H9 (cell line): Measurements from ENCODE around the gene ERCC6L2. TPM values are rescaled to one million over a fixed set of nuclear protein-coding genes. Genes with fewer than 3 reads are reported as not detected.

Experiments used
- DNase-seq: peaks from one replicate; pipeline ENCODE4 v3.0.0-alpha.2; 2017
- H2AFZ ChIP-seq: one replicate; pipeline ENCODE4 v1.6.1; 2013; ENCODE audit warnings: mild to moderate bottlenecking, low read length, control low read depth, moderate library complexity
- H2AK5ac ChIP-seq: 2 replicates; pipeline ENCODE4 v1.6.1; 2013; ENCODE audit warnings: low read length, control low read depth, mixed read lengths; ENCODE audit not compliant: insufficient read length
- H2BK120ac ChIP-seq: one replicate; pipeline ENCODE4 v1.6.1; 2013; ENCODE audit warnings: low read depth, mild to moderate bottlenecking, low read length, control low read depth, inconsistent platforms; ENCODE audit not compliant: poor library complexity, severe bottlenecking
- H2BK12ac ChIP-seq: 2 replicates; pipeline ENCODE4 v1.6.1; 2013; ENCODE audit warnings: low read length, control low read depth, mixed read lengths, low read depth; ENCODE audit not compliant: insufficient read length
- H2BK15ac ChIP-seq: 2 replicates; pipeline ENCODE4 v1.6.1; 2013; ENCODE audit warnings: low read depth, low read length, control low read depth
- H2BK20ac ChIP-seq: one replicate; pipeline ENCODE4 v1.6.1; 2013; ENCODE audit warnings: low read depth, mild to moderate bottlenecking, low read length, control low read depth, inconsistent platforms; ENCODE audit not compliant: poor library complexity, severe bottlenecking
- H2BK5ac ChIP-seq: 2 replicates; pipeline ENCODE4 v1.6.1; 2013; ENCODE audit warnings: low read length, control low read depth, mixed read lengths; ENCODE audit not compliant: insufficient read length
- H3K14ac ChIP-seq: 2 replicates; pipeline ENCODE4 v1.6.1; 2013; ENCODE audit warnings: low read length, control low read depth; ENCODE audit not compliant: insufficient read depth
- H3K18ac ChIP-seq: 2 replicates; pipeline ENCODE4 v1.6.1; 2013; ENCODE audit warnings: low read depth, mild to moderate bottlenecking, mixed read lengths, low read length, control low read depth; ENCODE audit not compliant: insufficient read length
- H3K23ac ChIP-seq: 2 replicates; pipeline ENCODE4 v1.6.1; 2013; ENCODE audit warnings: low read length, control low read depth, mixed read lengths, low read depth; ENCODE audit not compliant: insufficient read length
- H3K23me2 ChIP-seq: 2 replicates; pipeline ENCODE4 v1.6.1; 2013; ENCODE audit warnings: low read depth, mild to moderate bottlenecking, mixed read lengths, low read length, control low read depth; ENCODE audit not compliant: insufficient read length, poor library complexity, severe bottlenecking
- H3K27ac ChIP-seq: 2 replicates; pipeline ENCODE4 v1.5.1; 2013; ENCODE audit warnings: low read length, control low read depth, mixed read lengths, low read depth; ENCODE audit not compliant: insufficient read length
- H3K27me3 ChIP-seq: 2 replicates; pipeline ENCODE4 v1.6.1; 2013; ENCODE audit warnings: low read length, control low read depth, inconsistent platforms; ENCODE audit not compliant: insufficient read depth
- H3K4ac ChIP-seq: 2 replicates; pipeline ENCODE4 v1.6.1; 2013; ENCODE audit warnings: low read depth, mild to moderate bottlenecking, control low read depth, inconsistent platforms, low read length, moderate library complexity
- H3K4me1 ChIP-seq: 2 replicates; pipeline ENCODE4 v1.6.1; 2013; ENCODE audit warnings: low read length, control low read depth, inconsistent platforms; ENCODE audit not compliant: insufficient read depth
- H3K4me2 ChIP-seq: 2 replicates; pipeline ENCODE4 v1.6.1; 2013; ENCODE audit warnings: low read length, control low read depth, mixed read lengths; ENCODE audit not compliant: insufficient read length, insufficient read depth
- H3K56ac ChIP-seq: 2 replicates; pipeline ENCODE4 v1.6.1; 2013; ENCODE audit warnings: low read depth, mild to moderate bottlenecking, mixed read lengths, low read length, control low read depth; ENCODE audit not compliant: insufficient read length
- H3K79me1 ChIP-seq: 2 replicates; pipeline ENCODE4 v1.6.1; 2013; ENCODE audit warnings: low read depth, mild to moderate bottlenecking, moderate library complexity, low read length, control low read depth, inconsistent platforms; ENCODE audit not compliant: insufficient read depth, poor library complexity, severe bottlenecking
- H3K79me2 ChIP-seq: 2 replicates; pipeline ENCODE4 v1.6.1; 2013; ENCODE audit warnings: low read length, control low read depth, inconsistent platforms; ENCODE audit not compliant: insufficient read depth
- H3K9ac ChIP-seq: 2 replicates; pipeline ENCODE4 v1.6.1; 2013; ENCODE audit warnings: low read length, control low read depth, mixed read lengths; ENCODE audit not compliant: insufficient read length; ENCODE audit errors: extremely low read depth
- H3K9me3 ChIP-seq: one replicate; pipeline ENCODE4 v1.6.1; 2013; ENCODE audit warnings: low read depth, low read length, inconsistent platforms; ENCODE audit not compliant: control insufficient read depth
- H3T11ph ChIP-seq: one replicate; pipeline ENCODE4 v1.6.1; 2013; ENCODE audit warnings: mild to moderate bottlenecking, low read length, control low read depth, inconsistent platforms
- H4K20me1 ChIP-seq: one replicate; pipeline ENCODE4 v1.6.1; 2013; ENCODE audit not compliant: control insufficient read depth, insufficient read length, insufficient read depth
- H4K5ac ChIP-seq: 2 replicates; pipeline ENCODE4 v1.6.1; 2013; ENCODE audit warnings: low read depth, mild to moderate bottlenecking, mixed read lengths, low read length, control low read depth; ENCODE audit not compliant: insufficient read length
- H4K8ac ChIP-seq: replicated peaks from 2 replicates; pipeline ENCODE4 v1.6.1; 2013; ENCODE audit warnings: low read length, control low read depth, mixed read lengths, low read depth; ENCODE audit not compliant: insufficient read length
- H4K91ac ChIP-seq: 2 replicates; pipeline ENCODE4 v1.6.1; 2013; ENCODE audit warnings: low read depth, mild to moderate bottlenecking, moderate library complexity, mixed read lengths, low read length, control low read depth; ENCODE audit not compliant: insufficient read length
- H3K27ac Mint-ChIP-seq, 3 experiments: 2 replicates in 2 of 3; 3 replicates in 1 of 3; pipeline ENCODE4 v1.8.0; 2020 to 2021; ENCODE audit warnings: mixed read lengths in 3 of 3, mild to moderate bottlenecking in 1 of 3, moderate library complexity in 1 of 3
- H3K27me3 Mint-ChIP-seq: 2 replicates; pipeline ENCODE4 v1.8.0; 2021; ENCODE audit warnings: low read depth, mild to moderate bottlenecking, moderate library complexity, mixed read lengths
- H3K36me3 Mint-ChIP-seq, 3 experiments: 2 replicates in 2 of 3; 3 replicates in 1 of 3; pipeline ENCODE4 v1.8.0; 2020 to 2021; ENCODE audit warnings: low read depth in 3 of 3, mixed read lengths in 3 of 3; ENCODE audit not compliant: insufficient read depth in 1 of 3
- H3K4me1 Mint-ChIP-seq, 2 experiments: 2 replicates each; pipeline ENCODE4 v1.8.0; 2020; ENCODE audit warnings: mixed read lengths in 2 of 2
- H3K4me3 Mint-ChIP-seq, 2 experiments: 2 replicates in 1 of 2; 3 replicates in 1 of 2; pipeline ENCODE4 v1.8.0; 2020 to 2021; ENCODE audit warnings: mild to moderate bottlenecking in 2 of 2, mixed read lengths in 2 of 2, moderate library complexity in 1 of 2
- H3K9me3 Mint-ChIP-seq, 2 experiments: 2 replicates in 1 of 2; 3 replicates in 1 of 2; pipeline ENCODE4 v1.8.0; 2020; ENCODE audit warnings: mild to moderate bottlenecking in 2 of 2, mixed read lengths in 2 of 2, moderate library complexity in 1 of 2
- WGBS: extraction: QIAGEN DNeasy Blood & Tissue Kit; methylation state at CpG from one replicate; pipeline ENCODE4 v1.1.7; 2013; ENCODE audit warnings: missing lambda C conversion rate, low lambda C conversion rate, mixed read lengths; ENCODE audit not compliant: insufficient read length; ENCODE audit errors: extremely low coverage; 5-methylcytosine and 5-hydroxymethylcytosine counted together
- total RNA-seq: library from RNA; stranded (reverse); gene quantifications from 2 replicates; pipeline ENCODE4 v1.2.1, GENCODE V29; 2021
- TF ChIP-seq, protein P1 (sequence below): fragments of 200-600 bp; sonication (generic); conservative IDR thresholded peaks from 3 replicates; pipeline ENCODE4 v1.8.0; 2021; ENCODE audit warnings: antibody characterized with exemption, mild to moderate bottlenecking

Gene ERCC6L2
- total RNA-seq, 1 experiment from 2014 or later, result 57.7 TPM

DNA sequence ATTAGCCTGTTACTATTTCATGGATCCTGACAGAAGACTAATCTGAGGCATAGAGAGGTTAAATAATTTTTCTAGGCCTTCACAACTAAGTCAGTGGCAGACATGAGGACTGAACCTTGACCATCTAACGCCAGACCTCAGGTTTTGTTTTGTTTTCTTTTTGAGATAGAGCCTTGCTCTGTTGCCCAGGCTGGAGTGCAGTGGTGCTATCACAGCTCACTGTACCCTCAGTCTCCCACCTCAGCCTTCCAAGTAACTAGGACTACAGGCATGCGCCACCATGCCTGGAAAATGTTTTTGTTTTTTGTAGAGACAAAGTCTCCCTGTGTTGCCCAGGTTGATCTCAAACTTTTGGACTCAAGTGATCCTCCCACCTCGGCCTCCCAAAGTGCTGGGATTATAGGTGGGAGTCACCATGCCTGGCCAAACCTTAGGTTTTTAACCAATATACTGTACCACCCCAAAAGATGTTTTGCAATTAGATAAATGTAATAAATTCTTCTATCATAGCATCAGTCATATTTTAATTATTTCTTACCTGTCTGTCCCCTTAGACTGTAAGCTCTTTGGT, 35.4 kb downstream of the ERCC6L2 start:
- Histone ChIP-seq H2BK15ac (no peak overlapping the region), H3K9me3 (no peaks in the 10 kb centered on the region), H3K23ac (no peak overlapping the region), H2BK5ac (no peak overlapping the region), H2AK5ac (no peak overlapping the region), H3K18ac (no peak overlapping the region), H3K4ac (no peak overlapping the region), H4K8ac (no peak overlapping the region), H3T11ph (no peak overlapping the region), H2AFZ (no peak overlapping the region), H3K4me1 (no peaks in the 10 kb centered on the region), H4K91ac (no peak overlapping the region), H3K27me3 (no peaks in the 10 kb centered on the region), H3K14ac (no peak overlapping the region), H3K4me2 (no peak overlapping the region), H2BK120ac (no peak overlapping the region), H3K9ac (no peak overlapping the region), H2BK12ac (no peak overlapping the region), H4K5ac (no peak overlapping the region), H3K56ac (no peak overlapping the region), H3K27ac (no peak overlapping the region), H3K23me2 (no peaks in the 10 kb centered on the region), H3K79me1 (no peaks in the 10 kb centered on the region), H3K79me2 (no peaks in the 10 kb centered on the region), H4K20me1 (no peaks in the 10 kb centered on the region), H2BK20ac (no peak overlapping the region)
- no CpG with 5 or more reads among the region's 3 CpGs for WGBS
- Mint-ChIP-seq H3K9me3 (no peaks in the 10 kb centered on the region), H3K4me3 (no peak overlapping the region), H3K4me1 (peaks cover 0 to 4% of the 10 kb centered on the region in 2 experiments; a peak in 2 of 4 replicates), H3K36me3 (peaks cover 2 to 8% (median 2%) of the 10 kb centered on the region in 3 experiments; a peak in 4 of 7 replicates), H3K27me3 (no peaks in the 10 kb centered on the region), H3K27ac (no peak overlapping the region)
- TF ChIP-seq, protein P1, sequence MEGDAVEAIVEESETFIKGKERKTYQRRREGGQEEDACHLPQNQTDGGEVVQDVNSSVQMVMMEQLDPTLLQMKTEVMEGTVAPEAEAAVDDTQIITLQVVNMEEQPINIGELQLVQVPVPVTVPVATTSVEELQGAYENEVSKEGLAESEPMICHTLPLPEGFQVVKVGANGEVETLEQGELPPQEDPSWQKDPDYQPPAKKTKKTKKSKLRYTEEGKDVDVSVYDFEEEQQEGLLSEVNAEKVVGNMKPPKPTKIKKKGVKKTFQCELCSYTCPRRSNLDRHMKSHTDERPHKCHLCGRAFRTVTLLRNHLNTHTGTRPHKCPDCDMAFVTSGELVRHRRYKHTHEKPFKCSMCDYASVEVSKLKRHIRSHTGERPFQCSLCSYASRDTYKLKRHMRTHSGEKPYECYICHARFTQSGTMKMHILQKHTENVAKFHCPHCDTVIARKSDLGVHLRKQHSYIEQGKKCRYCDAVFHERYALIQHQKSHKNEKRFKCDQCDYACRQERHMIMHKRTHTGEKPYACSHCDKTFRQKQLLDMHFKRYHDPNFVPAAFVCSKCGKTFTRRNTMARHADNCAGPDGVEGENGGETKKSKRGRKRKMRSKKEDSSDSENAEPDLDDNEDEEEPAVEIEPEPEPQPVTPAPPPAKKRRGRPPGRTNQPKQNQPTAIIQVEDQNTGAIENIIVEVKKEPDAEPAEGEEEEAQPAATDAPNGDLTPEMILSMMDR, result no peak
- DNase-seq, result no peak
